GM21825 (cell line): ENCODE data around the gene PRSS56.
"Not testable (repeated sequence)": the region's sequence is repeated elsewhere in the genome, so short reads cannot be mapped to it uniquely, and the experiment has no call there.

Experiments
- ATAC-seq: cut with Tn5 transposase; IDR thresholded peaks from one replicate; pipeline ENCODE4 v1.9.1; 2021; ENCODE audit warnings: mild to moderate bottlenecking, moderate library complexity; ENCODE audit not compliant: unreplicated experiment

The PRSS56 gene

DNA sequence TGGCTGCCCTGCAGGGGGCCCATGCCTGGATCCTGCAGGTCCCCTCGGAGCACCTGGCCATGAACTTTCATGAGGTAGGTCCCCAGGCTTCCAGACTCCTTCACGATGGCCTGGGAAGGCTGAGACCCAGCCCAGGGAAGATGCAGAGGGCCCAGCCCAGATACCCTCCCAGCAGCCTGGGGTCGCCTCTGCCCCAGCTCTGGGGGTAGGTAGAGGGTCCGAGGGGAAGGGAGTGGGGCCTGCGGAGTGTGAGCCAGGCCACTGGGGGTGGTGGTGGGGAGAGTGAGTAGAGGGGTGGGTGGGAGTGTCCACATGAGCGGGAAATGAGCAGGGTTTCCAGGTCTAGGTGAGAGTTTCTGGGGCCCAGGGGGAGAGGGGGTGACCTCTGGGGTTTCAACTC lies 4.6 kb downstream of the PRSS56 start:
- ATAC-seq = no peak

DNA sequence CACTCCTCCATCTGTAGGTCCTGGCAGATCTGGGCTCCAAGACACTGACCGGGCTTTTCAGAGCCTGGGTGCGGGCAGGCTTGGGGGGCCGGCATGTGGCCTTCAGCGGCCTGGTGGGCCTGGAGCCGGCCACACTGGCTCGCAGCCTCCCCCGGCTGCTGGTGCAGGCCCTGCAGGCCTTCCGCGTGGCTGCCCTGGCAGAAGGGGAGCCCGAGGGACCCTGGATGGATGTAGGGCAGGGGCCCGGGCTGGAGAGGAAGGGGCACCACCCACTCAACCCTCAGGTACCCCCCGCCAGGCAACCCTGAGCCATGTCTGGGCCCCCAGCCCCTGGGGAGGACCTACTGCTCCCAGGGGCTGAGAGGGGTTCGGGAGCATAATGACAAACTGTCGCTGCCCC lies 5.0 kb downstream of the PRSS56 start:
- no peak for ATAC-seq

DNA sequence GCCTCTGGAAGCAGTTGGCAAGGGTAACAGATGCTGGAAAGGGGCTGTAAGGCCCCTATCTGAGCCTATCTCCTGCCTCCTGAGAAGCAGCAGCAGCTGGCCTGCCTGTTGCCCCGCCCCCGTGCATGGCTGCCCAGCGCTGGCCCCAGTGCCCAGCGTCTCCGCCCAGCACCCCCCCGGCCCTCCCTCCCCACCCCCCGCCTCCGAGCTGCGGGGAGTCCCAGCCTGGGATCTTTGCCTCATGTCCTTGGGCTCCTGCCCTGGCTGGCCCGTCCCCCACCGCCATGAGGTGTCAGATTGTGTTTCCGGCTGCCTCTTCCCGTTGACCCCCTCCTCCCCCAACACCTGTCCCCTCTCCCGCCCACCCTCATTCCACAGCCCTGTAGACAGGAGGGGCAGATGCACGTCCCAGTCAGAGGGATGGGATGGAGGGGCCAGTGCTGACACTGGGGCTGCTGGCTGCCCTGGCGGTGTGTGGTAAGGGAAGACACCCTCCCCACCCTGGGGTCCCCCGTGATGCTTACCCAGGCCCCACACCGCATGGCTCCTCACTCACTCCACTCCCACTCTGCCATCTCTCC lies 5.7 kb downstream of the PRSS56 start, which contains the start of gene CHRND:
Gene CHRND (plus strand): TSS at position 370 of the 581 bp plus-strand sequence. CDS start 56 bp downstream, at position 426.
- no peak for ATAC-seq

DNA sequence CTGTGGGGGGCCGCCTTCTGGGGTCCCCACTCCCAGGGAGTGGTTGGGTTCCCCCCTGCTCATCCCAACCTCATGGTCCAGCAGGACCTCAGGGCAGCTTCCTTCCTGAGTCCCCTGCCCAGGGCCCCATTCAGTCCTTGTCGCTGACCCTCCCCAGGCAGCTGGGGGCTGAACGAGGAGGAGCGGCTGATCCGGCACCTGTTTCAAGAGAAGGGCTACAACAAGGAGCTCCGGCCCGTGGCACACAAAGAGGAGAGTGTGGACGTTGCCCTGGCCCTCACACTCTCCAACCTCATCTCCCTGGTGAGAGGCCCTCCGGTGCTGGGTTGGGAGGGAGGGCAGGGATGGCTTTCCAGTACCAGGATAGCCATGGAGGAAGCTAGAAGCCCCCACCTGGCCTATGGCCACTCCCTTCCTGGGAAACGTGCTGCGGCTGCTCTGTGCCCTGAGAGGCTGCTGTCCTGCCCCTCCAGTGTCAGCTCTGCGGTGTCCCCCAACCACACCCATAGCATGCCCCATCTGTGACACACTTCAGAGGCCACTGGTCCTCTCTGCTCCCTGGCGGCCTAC lies 6.3 kb downstream of the PRSS56 start:
- ATAC-seq = no peak

DNA sequence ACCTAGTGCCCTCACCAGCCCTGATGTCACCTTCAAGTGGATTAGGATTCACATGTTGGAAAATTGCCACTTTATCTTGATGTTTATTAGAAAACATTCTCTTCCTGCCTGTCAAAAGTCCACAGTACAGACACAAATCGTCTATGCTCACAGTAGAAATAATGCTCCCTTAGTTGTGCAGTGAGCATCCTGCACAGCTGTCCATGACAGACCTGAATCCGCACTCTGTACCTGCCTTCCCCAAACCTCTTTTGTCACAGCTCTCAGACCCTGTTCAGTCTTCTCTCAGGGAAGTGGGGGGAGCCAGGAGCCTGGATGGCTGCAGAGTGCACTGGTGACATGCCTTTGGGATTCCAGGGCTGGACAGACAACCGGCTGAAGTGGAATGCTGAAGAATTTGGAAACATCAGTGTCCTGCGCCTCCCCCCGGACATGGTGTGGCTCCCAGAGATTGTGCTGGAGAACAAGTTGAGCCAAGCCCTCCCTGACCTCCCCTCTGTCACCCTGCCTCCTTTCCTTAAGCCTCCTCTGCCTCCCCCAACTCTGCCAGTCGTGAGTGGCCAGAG lies 7.8 kb downstream of the PRSS56 start:
- no peak for ATAC-seq

DNA sequence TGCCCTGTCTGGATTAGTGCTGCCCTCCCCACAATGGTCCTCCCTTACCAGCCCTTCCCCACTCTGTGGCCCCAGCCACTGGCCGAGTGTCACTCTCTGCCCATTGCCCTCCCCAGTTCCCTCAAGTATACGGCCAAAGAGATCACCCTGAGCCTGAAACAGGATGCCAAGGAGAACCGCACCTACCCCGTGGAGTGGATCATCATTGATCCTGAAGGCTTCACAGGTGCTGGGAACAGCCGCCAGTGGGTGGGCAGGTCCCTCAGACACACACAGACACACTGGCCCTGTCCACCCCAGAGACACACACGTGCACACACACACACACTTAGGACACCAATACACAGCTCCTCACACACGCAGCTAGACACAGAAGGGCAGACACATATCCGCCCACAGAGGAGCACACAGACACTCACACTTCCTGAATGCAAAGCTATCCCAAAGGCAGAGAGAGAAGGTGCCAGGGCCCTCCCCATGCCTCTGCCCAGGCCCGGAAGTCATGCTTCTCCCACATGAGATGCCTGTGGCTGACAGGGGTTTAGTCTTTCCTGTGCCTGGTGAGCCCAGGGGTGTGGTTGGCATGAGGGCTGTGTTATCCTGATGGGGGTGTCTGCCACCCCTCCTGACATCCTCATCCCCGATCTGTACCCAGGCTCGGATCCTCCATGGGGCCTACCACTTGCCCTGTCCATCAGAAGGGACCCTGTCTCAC lies 8.7 kb downstream of the PRSS56 start:
- no peak for ATAC-seq

DNA sequence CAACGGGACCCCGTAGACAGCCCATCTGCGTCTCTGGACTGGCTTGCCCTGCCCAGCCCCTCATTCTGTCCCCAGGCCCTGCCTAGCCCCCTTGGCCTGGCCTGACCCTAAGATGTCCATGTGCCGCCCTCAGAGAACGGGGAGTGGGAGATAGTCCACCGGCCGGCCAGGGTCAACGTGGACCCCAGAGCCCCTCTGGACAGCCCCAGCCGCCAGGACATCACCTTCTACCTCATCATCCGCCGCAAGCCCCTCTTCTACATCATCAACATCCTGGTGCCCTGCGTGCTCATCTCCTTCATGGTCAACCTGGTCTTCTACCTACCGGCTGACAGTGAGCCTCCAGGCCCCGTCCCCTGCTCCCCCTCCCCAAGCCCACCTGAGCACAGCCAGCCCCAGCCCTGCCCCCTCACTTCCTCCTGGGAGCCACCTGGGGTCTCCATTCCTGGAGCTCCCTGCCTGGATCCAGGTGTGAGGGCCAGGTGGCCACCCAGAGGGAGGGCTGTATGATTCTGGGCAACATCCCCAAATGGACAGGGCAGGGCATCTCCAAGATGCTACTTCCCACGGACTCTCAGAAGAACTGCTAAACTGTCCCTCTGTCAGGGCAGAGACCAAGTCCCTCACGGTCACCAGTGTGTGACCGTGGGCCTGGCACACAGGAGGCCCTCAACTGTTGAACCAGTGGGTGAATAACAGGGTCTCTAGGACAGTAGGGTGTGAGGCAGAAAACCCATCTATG lies 9.8 kb downstream of the PRSS56 start:
- no peak for ATAC-seq

DNA sequence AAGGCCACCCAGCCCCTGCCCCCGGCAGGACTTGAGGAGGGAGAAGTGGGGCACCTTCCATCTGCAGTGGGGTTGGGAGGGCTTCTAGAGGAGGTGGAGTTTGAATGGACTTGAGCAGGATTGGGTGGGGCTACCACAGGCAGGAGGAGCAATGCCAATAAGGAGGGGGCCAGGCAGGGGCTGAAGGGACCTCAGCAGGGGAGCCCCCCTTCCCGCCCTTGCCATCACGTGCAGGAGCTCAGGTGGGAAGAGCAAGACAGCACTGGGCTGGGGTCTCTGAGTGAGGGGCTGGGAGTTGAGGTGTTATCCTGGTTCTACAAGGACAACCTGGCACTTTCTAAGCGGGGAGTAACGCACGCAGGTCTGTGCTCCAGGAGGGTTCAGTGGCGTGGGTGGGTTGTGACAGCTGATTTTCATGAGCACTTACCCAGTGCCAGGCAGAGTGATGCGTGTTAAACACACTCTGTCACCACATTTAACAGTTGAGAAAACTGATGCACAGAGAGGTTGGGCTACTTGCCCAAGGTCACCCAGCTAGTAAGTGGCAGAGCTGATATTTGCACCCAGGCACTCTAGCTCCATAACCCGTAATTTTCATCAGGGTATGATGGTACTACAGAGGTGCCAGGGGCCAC lies 10.6 kb downstream of the PRSS56 start:
- no peak for ATAC-seq

DNA sequence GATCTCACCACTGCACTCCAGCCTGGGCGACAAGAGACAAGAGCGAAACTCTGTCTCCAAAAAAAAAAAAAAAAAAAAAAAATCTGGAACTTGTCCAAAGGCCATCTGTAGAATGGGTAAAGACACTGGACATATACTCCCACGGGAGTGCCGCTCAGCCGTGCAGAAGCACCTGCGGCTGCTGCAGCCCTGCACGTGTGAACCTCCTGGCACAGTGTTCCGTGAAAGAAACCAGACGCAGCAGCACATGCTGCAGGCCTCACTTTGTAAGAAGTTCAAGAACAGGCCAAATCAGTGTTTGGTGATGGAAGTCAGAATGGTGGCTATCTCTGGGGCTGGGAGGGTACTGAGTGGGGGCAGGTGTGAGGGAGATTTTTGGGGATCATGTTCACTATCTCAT lies 12.2 kb downstream of the PRSS56 start:
- ATAC-seq = no peak

DNA sequence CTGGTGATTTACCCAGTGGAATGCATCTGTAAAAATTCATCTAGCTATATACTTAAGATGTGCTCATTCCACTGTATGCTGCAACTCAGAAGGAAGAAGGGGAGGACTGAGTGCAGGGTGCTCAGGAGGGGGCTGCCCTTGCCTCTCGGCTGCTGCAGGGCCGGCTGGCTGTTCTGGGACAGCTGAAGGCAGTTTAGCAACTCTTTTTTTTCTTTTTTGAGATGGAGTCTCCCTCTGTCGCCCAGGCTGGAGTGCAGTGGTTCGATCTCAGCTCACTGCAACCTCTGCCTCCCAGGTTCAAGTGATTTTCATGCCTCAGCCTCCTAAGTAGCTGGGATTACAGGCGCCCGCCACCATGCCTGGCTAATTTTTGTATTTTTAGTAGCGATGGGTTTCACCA lies 12.6 kb downstream of the PRSS56 start:
- not testable (repeated sequence) for ATAC-seq

DNA sequence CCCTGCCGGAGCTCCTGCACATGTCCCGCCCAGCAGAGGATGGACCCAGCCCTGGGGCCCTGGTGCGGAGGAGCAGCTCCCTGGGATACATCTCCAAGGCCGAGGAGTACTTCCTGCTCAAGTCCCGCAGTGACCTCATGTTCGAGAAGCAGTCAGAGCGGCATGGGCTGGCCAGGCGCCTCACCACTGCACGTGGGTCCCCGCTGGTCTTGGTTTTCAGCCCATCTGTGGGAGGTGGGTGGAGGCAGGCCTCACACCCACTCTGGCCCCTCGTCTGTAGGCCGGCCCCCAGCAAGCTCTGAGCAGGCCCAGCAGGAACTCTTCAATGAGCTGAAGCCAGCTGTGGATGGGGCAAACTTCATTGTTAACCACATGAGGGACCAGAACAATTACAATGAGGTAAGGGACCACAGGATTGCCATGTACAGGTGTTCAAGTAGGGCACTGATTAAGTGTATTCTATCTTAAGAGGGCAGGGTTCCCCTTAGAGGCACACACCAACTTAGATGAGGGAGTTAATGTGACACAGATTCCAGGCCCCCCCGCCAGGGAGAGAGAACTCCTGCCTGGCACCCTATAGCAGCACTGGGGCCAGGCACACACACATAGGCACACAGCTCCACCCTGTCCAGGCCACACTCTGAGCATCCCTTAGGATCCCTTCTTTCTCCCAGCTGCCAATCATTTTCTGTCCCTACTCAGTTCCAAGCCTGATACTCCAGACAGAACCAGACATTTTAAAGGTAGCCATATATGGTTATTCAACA lies 13.9 kb downstream of the PRSS56 start:
- no peak for ATAC-seq

DNA sequence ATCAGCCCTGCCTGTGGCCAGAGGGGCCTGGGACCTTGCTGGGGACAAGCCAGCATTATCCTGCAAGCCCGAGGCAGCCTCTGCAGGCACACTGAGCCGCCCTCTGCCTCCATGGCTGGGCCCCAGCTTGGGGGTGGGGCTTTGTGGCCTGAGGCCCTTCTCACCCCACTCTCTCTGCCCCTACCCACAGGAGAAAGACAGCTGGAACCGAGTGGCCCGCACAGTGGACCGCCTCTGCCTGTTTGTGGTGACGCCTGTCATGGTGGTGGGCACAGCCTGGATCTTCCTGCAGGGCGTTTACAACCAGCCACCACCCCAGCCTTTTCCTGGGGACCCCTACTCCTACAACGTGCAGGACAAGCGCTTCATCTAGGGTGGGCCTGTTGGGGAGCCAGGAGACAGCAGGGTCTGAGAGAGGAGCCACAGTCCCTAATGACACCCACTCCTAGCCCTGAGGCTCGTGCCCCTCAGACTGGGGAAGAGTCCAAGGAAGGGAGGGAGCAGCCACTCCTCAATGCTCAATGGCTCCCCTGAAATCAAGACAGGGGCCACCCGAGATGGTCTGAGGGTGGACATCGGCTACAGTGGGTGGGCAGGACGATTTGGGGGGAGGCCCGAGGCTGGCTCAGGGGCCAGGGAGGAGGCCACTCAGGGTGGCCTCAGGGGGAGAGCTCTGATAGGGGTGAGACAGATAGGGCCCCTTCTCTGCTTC lies 14.9 kb downstream of the PRSS56 start:
- no peak for ATAC-seq

DNA sequence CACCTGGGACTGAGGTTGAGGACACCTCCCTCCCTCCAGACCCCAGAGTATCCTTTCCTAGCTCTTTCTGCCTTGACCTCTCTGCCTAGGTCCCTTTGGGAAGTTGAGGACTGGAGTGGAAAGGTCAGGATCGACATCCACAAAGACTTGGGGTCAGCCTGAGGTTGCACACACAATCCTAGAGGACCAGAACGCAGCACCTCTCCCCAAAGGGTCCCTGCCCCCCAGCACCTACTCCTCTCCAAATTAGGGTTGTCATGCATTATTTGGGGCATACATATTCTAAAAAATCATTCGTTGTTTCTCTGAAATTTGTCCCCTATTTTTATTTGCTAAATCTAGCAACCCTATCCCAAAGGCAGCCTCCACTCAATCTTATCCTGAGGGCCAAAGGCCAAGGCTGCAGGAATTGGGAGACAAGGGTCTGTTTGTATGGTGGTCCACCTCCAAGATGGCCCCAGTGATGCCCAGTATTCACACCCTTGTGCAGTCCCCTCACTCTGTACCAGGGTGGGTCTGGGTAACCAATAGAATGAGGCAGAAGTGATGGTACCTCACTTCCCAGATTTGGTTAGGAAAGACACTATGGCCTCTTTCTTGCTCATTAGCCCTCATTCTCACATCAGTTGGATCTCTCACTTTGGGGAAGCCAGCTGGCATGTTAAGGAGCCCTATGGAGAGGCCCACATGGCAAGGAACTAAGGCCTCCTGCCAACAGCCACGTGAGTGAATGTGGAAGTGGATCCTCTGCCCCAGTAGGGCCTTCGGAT lies 15.8 kb downstream of the PRSS56 start:
- ATAC-seq = no peak

DNA sequence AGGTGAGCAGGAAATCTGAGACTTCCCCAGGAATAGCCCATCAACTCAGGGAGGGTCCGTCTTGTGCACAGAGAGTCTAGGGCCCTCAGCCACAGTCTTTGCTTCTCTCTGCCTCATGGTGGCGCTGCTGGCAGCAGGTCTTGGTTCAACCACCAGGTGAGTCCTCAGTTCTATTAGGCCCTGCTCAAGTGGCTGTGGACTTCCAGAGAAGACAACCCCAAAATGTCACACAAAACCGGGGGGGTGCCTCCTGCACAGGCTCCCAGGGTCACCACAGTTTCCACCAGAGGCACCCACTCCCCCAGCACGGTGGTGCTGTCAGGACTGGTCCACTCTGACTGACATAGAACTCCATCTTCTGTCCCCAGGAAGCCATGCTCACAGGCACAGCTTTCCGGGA lies 16.9 kb downstream of the PRSS56 start:
- no peak for ATAC-seq

DNA sequence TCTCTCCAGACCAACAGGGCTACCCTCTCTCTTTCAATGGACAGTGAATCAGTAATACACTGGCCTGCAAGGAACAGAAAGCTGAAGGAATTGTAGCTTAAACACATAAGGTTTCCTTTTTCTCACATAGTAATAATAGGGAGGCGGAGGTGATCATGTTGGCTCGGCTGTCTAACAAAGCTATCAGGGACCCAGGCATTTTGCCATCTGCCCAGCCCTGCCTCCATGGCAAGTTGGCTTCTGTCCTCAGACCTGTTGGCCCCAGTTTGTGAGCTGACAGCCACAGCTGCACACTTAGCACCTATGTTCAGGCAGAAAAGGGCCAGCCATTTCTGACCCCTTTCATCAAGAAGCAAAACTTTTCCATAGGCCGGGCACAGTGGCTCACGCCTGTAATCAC lies 17.3 kb downstream of the PRSS56 start:
- ATAC-seq = no peak

DNA sequence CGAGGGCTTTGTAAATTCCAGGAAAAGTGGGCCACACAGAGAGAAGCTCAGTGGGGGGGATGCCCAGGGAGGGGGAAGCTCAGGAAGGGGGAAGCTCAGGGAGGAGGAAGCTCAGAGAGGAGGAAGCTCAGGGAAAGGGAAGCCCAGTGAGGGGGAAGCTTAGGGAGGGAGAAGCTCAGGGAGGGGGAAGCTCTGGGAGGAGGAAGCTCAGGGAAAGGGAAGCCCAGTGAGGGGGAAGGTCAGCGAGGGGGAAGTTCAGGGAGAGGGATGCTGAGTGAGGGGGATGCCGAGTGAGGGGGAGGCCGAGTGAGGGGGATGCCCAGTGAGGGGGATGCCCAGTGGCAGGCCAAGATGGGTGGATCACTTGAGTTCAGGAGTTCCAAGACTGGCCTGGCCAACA lies 18.5 kb downstream of the PRSS56 start:
- no peak for ATAC-seq

DNA sequence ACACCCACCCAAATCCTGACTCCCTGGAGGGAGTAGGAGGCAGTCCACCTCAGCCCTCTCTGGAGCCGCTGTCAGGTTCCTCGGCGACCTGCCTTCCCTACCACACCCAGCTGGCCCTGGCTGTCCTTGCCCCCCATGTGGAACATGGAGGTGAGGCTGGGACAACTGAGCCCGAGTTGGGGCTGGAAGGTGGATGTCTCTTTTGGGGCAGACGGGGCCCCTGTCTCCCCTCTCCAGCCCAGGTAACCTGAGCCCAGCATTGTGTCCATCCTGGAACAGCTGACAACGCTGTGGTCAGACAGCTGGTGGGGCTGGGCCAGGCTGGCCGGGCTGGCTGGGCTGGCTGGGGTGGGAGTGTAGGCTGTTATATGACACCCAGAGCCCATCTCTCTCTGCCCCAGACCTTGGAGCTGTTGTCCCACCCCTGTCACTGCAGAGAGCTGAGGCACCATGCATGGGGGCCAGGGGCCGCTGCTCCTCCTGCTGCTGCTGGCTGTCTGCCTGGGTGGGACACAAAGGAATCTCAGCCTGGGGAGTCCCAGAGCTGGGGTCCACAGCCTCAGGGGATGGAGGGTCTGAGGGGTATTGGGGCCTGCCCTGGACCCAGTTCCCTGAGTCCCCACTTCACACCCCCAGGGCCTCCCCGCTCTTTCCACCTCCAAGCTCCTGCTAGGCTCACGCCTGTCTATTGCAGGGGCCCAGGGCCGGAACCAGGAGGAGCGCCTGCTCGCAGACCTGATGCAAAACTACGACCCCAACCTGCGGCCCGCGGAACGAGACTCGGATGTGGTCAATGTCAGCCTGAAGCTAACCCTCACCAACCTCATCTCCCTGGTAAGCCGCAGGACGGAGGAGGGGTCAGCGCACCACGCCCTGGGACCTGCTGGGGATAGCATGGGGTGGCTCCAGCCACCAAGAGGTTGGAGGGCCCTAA lies 19.4 kb downstream of the PRSS56 start, which contains the start of gene CHRNG:
Gene CHRNG (plus strand): TSS at position 395 of the 934 bp plus-strand sequence. CDS start 56 bp downstream, at position 451.
- no peak for ATAC-seq
